Fibroblast of lung (primary cell): ENCODE data around the gene BAG5. TPM values are rescaled to one million over a fixed set of nuclear protein-coding genes. Genes with fewer than 3 reads are reported as not detected.
A peak's percentile ranks its signal among the peaks of the same experiment; 100 is the strongest.

Source experiments
- DNase-seq, 2 donors: peaks; one replicate each; pipeline versions ENCODE4 v3.0.0 to v3.0.0-alpha.2; 2010; ENCODE audit warnings: low read depth in 2 of 2
- H2AFZ ChIP-seq: 2 replicates; pipeline ENCODE4 v1.5.1; 2012; ENCODE audit warnings: low read length, control low read depth, inconsistent platforms
- H3K27ac ChIP-seq: 2 replicates; pipeline ENCODE4 v1.5.1; 2011; ENCODE audit warnings: low read length, control low read depth; ENCODE audit not compliant: insufficient read depth
- H3K27me3 ChIP-seq: 2 replicates; pipeline ENCODE4 v1.5.1; 2011; ENCODE audit warnings: mild to moderate bottlenecking, low read length; ENCODE audit not compliant: control insufficient read depth, insufficient read depth
- H3K36me3 ChIP-seq: 2 replicates; pipeline ENCODE4 v1.5.1; 2011; ENCODE audit warnings: low read length; ENCODE audit not compliant: control insufficient read depth, insufficient read depth
- H3K4me1 ChIP-seq: 2 replicates; pipeline ENCODE4 v1.5.1; 2011; ENCODE audit warnings: low read length; ENCODE audit not compliant: control insufficient read depth, insufficient read depth; ENCODE audit errors: extremely low read depth
- H3K4me2 ChIP-seq: 2 replicates; pipeline ENCODE4 v1.5.1; 2011; ENCODE audit warnings: low read length, control low read depth; ENCODE audit not compliant: insufficient read depth; ENCODE audit errors: extremely low read depth
- H3K4me3 ChIP-seq, 4 experiments: fragments of 200-600 bp in 1 of 4; sonication (generic) in 1 of 4; replicated peaks in 1 of 4; 2 replicates each; pipeline ENCODE4 v1.5.1; 2011 to 2016; ENCODE audit warnings: low read length in 4 of 4, low read depth in 3 of 4, mild to moderate bottlenecking in 3 of 4, control low read depth in 2 of 4, inconsistent platforms in 1 of 4, mixed read lengths in 1 of 4; ENCODE audit not compliant: insufficient read depth in 1 of 4; ENCODE audit errors: control extremely low read depth in 1 of 4
- H3K79me2 ChIP-seq: 2 replicates; pipeline ENCODE4 v1.5.1; 2012; ENCODE audit warnings: mild to moderate bottlenecking, low read length, inconsistent platforms; ENCODE audit not compliant: control insufficient read depth, insufficient read depth
- H3K9ac ChIP-seq: 2 replicates; pipeline ENCODE4 v1.5.1; 2011; ENCODE audit warnings: mild to moderate bottlenecking, low read length, control low read depth; ENCODE audit not compliant: insufficient read depth
- H3K9me3 ChIP-seq: 2 replicates; pipeline ENCODE4 v1.5.1; 2012; ENCODE audit warnings: low read depth, low read length; ENCODE audit not compliant: control insufficient read depth, insufficient read depth
- H4K20me1 ChIP-seq: 2 replicates; pipeline ENCODE4 v1.5.1; 2011; ENCODE audit warnings: low read length; ENCODE audit not compliant: control insufficient read depth, insufficient read depth; ENCODE audit errors: extremely low read depth
- EZH2 ChIP-seq: IDR thresholded peaks from 2 replicates; pipeline ENCODE4 v1.5.1; 2012; ENCODE audit warnings: low read length, control low read depth, mild to moderate bottlenecking; ENCODE audit errors: missing control alignments
- polyA plus RNA-seq, 2 donors: library from polyadenylated mRNA; depleted of rRNA in 1 of 2; stranded (reverse) in 1 of 2; unstranded in 1 of 2; fragments of >200 nt; gene quantifications; 2 replicates each; pipeline ENCODE4 v1.2.1, GENCODE V29; 2011 to 2012; ENCODE audit warnings: missing spikeins in 1 of 2
- total RNA-seq: library from RNA; depleted of rRNA; stranded (reverse); fragments of >200 nt; gene quantifications from 2 replicates; pipeline ENCODE4 v1.2.1, GENCODE V29; 2014
- TF ChIP-seq, protein P1 (sequence below), 2 donors: IDR thresholded peaks in 1 of 2; conservative IDR thresholded peaks in 1 of 2; 1 replicate in 1 of 2; 2 replicates in 1 of 2; pipeline ENCODE4 v1.5.1; 2011 to 2012; ENCODE audit warnings: low read length in 2 of 2, control low read depth in 1 of 2, inconsistent platforms in 1 of 2, low read depth in 1 of 2, mild to moderate bottlenecking in 1 of 2

Gene BAG5
- total and polyA plus RNA-seq, 2 donors (not counting 1 experiment from before 2014, with no cell fraction given), result 14.9 to 25.8 TPM

DNA sequence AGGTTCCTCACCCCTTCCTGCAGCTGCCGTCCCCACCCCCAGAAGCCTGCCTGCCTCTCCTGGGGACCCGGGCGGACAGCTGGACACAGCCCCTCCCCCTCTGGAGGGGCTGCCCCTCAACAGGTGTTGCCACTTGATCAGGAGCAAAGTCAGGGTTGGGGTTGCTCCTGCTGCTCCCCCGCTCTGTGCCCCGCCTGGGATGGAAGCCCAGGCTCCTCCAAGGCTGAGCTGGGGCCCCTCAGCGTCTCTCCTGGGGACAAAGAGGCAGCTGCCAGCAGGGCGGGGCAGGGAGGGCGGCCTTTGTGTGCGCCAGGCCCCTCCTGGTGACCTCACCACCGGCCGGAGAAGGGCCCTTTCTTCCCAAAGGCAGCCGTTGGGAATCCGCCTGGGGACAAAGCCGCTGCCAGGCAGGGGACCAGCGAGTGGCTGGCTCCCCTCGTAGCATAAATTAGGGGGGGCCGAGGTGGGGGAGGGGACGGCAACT lies 19.8 kb downstream of the BAG5 start:
- H3K4me2 ChIP-seq, result no peak overlapping the region
- no peaks in the 10 kb centered on the region for H3K36me3 ChIP-seq
- no peak overlapping the region for H3K4me3 ChIP-seq
- TF ChIP-seq EZH2, result no peak
- TF ChIP-seq, protein P1, sequence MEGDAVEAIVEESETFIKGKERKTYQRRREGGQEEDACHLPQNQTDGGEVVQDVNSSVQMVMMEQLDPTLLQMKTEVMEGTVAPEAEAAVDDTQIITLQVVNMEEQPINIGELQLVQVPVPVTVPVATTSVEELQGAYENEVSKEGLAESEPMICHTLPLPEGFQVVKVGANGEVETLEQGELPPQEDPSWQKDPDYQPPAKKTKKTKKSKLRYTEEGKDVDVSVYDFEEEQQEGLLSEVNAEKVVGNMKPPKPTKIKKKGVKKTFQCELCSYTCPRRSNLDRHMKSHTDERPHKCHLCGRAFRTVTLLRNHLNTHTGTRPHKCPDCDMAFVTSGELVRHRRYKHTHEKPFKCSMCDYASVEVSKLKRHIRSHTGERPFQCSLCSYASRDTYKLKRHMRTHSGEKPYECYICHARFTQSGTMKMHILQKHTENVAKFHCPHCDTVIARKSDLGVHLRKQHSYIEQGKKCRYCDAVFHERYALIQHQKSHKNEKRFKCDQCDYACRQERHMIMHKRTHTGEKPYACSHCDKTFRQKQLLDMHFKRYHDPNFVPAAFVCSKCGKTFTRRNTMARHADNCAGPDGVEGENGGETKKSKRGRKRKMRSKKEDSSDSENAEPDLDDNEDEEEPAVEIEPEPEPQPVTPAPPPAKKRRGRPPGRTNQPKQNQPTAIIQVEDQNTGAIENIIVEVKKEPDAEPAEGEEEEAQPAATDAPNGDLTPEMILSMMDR (conservative IDR thresholded peaks at IDR 0.05 in 1 of 2, IDR thresholded peaks at IDR 0.05 in 1 of 2; ENCODE audit: low read depth in 1 of 2, low read length in 2 of 2), result no peak
- H3K27ac ChIP-seq, result no peak overlapping the region
- peaks cover 46% of the 10 kb centered on the region for H3K4me1 ChIP-seq
- DNase-seq, result no peak
- no peaks in the 10 kb centered on the region for H3K9me3 ChIP-seq
- H3K9ac ChIP-seq, result no peak overlapping the region
- H4K20me1 ChIP-seq, result no peaks in the 10 kb centered on the region
- no peaks in the 10 kb centered on the region for H3K27me3 ChIP-seq
- no peak overlapping the region for H2AFZ ChIP-seq
- no peaks in the 10 kb centered on the region for H3K79me2 ChIP-seq

DNA sequence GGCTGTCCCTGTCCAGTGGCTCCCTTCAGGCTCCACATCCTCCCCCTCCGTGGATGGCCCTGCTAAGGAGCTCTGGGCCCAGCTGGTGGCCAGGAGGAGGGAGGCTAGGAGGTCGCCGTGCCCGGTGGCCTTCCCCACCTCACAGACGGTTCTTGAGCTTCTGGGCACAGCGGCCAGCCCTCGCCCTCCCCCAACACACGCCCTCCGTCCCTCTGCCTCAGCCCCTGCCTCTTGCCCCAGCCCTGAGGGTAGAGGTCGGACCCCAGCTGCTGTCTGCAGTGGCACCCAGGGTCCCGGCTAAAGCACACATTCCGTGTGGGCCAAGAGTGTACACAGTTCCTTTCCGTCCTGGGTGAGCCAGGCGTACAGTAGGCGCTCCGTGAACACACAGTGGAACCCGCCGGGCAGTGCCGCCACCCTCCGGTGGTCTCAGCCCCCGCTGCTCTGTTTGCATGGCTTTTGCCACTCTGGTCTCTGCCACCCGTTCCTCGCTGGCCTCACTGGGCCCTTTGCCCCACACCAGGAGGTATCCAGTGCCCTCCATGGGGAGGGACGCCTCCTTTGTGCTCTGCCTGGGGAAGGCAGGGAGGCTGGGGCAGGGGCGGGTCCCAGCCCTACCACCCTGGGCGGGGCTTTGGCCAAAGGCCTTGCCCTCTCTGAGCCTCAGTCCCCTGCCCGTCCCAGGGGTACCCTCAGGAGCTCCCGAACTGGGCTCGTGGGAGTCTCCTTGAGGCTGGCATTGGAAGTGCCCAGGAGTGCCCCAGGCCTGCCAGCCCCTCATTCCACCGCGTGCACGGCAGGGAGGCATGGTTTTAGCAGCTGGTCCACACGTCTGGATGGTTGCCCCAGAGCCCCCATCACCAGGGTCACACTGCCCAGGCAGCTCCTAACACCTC lies 20.5 kb downstream of the BAG5 start:
- TF ChIP-seq, protein P1 (conservative IDR thresholded peaks at IDR 0.05 in 1 of 2, IDR thresholded peaks at IDR 0.05 in 1 of 2; ENCODE audit: low read depth in 1 of 2, low read length in 2 of 2), result no peak
- no peak for TF ChIP-seq EZH2
- Histone ChIP-seq H3K27me3 (no peaks in the 10 kb centered on the region), H3K79me2 (no peaks in the 10 kb centered on the region), H3K36me3 (no peaks in the 10 kb centered on the region), H4K20me1 (no peaks in the 10 kb centered on the region), H3K27ac (peak overlapping the region; percentile 87), H2AFZ (no peak overlapping the region), H3K4me2 (no peak overlapping the region), H3K9ac (peak overlapping the region; percentile 23), H3K9me3 (no peaks in the 10 kb centered on the region), H3K4me1 (peaks cover 46% of the 10 kb centered on the region), H3K4me3 (no peak overlapping the region)
- no peak for DNase-seq

DNA sequence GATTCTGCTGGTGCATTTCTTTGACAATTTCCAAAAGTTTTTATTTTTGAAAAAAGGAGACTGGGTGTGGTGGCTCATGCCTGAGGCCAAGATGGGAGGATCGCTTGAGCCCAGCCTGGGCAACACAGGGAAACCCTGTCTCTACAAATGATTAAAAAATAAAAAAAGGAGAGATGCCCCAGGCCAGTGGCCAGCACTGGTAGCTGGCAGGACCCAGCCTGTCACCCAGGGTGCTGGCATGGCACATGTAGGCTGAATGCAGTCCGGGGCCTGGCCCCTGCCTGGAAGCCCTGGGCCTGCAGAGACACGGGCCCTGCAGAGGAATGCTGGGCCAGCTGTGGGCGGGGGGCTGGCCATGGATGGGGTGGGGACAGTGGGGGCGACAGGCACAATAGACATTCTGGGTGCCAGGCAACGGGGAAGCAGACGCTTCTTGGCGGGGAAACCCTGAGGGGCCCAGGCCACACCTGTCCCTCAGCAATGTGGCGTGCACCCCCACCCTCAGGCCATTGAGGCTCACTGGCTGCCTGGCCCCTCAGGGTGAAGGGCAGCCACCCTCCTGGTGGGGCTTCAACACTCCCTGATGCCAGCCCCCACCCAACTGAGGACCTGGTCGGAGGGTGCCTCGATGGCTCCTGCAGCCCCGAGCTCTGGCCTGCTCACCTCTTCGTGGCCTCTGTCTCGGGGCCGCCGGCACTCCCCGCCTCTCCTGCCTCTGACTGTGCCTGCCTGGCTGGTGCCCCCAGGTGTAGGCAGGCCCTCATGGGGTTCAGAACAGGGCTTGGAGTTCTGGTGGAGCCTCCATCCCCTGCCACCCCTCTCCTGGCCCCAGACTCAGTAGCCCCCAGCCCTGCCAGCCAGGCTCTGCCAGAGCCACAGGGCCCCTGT lies 21.4 kb downstream of the BAG5 start:
- Histone ChIP-seq H4K20me1 (no peaks in the 10 kb centered on the region), H3K79me2 (no peaks in the 10 kb centered on the region), H3K4me1 (peaks cover 46% of the 10 kb centered on the region), H3K9ac (peak overlapping the region; percentile 16), H3K4me3 (peak overlapping the region in 1 of 4 experiments; percentile 14), H3K9me3 (no peaks in the 10 kb centered on the region), H2AFZ (no peak overlapping the region), H3K4me2 (peak overlapping the region; percentile 91), H3K36me3 (no peaks in the 10 kb centered on the region), H3K27ac (peak overlapping the region; percentile 87), H3K27me3 (no peaks in the 10 kb centered on the region)
- TF ChIP-seq, protein P1 (conservative IDR thresholded peaks at IDR 0.05 in 1 of 2, IDR thresholded peaks at IDR 0.05 in 1 of 2; ENCODE audit: low read depth in 1 of 2, low read length in 2 of 2), result no peak
- TF ChIP-seq EZH2, result no peak
- DNase-seq, result no peak
